ENCODE data around the gene SARM1.

DNA sequence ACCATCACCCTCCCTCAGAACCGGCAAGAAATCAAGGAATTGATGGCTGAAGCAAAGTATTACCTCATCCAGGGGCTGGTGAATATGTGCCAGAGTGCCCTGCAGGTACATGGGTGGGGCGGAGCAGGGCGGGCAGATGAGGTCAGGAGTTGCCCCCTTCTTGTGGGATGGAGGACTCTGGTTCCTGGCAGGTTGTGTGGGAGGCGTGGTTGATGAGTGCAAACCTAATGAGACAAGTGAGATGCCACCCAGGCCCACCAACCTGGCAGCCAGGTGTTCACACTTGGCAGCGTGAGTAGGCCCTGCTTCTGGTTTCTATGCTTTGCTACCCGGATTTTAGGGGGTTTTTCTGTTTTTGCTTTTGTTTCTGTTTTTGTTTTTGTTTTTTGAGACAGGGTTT, 31.1 kb upstream of the SARM1 start:
- no peak for TF ChIP-seq POLR2A (IDR thresholded peaks at IDR 0.05; ENCODE audit: low read depth, low read length)
- no peak for TF ChIP-seq POLR2AphosphoS5 (IDR thresholded peaks at IDR 0.05; ENCODE audit: insufficient read depth, low read depth, low read length)
- TF ChIP-seq, protein P1, sequence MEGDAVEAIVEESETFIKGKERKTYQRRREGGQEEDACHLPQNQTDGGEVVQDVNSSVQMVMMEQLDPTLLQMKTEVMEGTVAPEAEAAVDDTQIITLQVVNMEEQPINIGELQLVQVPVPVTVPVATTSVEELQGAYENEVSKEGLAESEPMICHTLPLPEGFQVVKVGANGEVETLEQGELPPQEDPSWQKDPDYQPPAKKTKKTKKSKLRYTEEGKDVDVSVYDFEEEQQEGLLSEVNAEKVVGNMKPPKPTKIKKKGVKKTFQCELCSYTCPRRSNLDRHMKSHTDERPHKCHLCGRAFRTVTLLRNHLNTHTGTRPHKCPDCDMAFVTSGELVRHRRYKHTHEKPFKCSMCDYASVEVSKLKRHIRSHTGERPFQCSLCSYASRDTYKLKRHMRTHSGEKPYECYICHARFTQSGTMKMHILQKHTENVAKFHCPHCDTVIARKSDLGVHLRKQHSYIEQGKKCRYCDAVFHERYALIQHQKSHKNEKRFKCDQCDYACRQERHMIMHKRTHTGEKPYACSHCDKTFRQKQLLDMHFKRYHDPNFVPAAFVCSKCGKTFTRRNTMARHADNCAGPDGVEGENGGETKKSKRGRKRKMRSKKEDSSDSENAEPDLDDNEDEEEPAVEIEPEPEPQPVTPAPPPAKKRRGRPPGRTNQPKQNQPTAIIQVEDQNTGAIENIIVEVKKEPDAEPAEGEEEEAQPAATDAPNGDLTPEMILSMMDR (IDR thresholded peaks at IDR 0.05; ENCODE audit: extremely low read depth in 1 of 2, insufficient read depth in 1 of 2, low read depth in 1 of 2, low read length in 2 of 2): no peak
